Nephron progenitor cell (in vitro differentiated cells): ENCODE results near the gene BDNF.
A peak's percentile ranks its signal among the peaks of the same experiment; 100 is the strongest.

Experiments
- DNase-seq: peaks from one replicate; pipeline ENCODE4 v3.0.0; 2021
- H3K27ac Mint-ChIP-seq: 2 replicates; pipeline ENCODE4 v1.8.0; 2021; ENCODE audit warnings: mild to moderate bottlenecking, moderate library complexity, mixed read lengths
- H3K27me3 Mint-ChIP-seq: 2 replicates; pipeline ENCODE4 v1.8.0; 2021; ENCODE audit warnings: mild to moderate bottlenecking, low read depth, mixed read lengths; ENCODE audit not compliant: poor library complexity
- H3K36me3 Mint-ChIP-seq: 2 replicates; pipeline ENCODE4 v1.8.0; 2021; ENCODE audit warnings: low read depth, mixed read lengths
- H3K4me1 Mint-ChIP-seq: 2 replicates; pipeline ENCODE4 v1.8.0; 2021; ENCODE audit warnings: mixed read lengths
- H3K4me3 Mint-ChIP-seq: 2 replicates; pipeline ENCODE4 v1.8.0; 2021; ENCODE audit warnings: mild to moderate bottlenecking, moderate library complexity, mixed read lengths
- H3K9me3 Mint-ChIP-seq: 2 replicates; pipeline ENCODE4 v1.8.0; 2021; ENCODE audit warnings: mild to moderate bottlenecking, moderate library complexity, mixed read lengths
- CTCF ChIP-seq: fragments of 200-600 bp; sonication (generic); IDR thresholded peaks from 2 replicates; pipeline ENCODE4 v1.5.0; 2021; ENCODE audit warnings: antibody characterized with exemption

BDNF gene

DNA sequence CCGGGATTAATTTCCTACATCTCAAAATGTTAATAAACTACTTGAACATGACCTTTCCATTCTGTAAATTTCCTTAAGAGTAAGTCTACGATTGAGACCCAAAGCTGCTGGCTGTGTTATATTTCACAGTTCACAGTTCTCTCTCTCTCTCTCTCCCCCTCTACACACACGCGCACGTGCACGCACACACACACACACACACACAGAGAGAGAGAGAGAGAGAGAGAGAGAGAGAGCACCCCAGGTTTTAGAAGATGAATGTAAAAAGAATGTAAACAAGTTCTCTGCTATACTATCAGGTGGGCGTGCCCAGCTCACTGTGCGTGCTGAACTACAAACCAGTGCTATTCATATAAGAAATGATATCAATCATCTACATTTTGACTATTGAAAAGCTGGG lies 3.3 kb downstream of the BDNF start:
- peaks cover 53% of the 10 kb centered on the region for H3K4me1 Mint-ChIP-seq
- peak overlapping the region; percentile 91 for H3K4me3 Mint-ChIP-seq
- H3K36me3 Mint-ChIP-seq, result peaks cover 6% of the 10 kb centered on the region
- no peaks in the 10 kb centered on the region for H3K27me3 Mint-ChIP-seq
- peak overlapping the region; percentile 94 for H3K27ac Mint-ChIP-seq
- no peak for TF ChIP-seq CTCF
- DNase-seq, result no peak
- no peaks in the 10 kb centered on the region for H3K9me3 Mint-ChIP-seq

- peak overlapping the region; percentile 91 for H3K4me3 Mint-ChIP-seq
- H3K36me3 Mint-ChIP-seq, result peaks cover 6% of the 10 kb centered on the region
- no peaks in the 10 kb centered on the region for H3K27me3 Mint-ChIP-seq
- no peaks in the 10 kb centered on the region for H3K9me3 Mint-ChIP-seq
- no peak for TF ChIP-seq CTCF
- peaks cover 46% of the 10 kb centered on the region for H3K4me1 Mint-ChIP-seq
- H3K27ac Mint-ChIP-seq, result no peak overlapping the region
- DNase-seq, result no peak
These were observed 4.1 kb downstream of the BDNF start for GRCh38 chr11:27696115-27696514.

GRCh38 chr11:27694992-27695391 lies 5.3 kb downstream of the BDNF start:
- peak; percentile 48 for TF ChIP-seq CTCF
- Mint-ChIP-seq H3K4me1 (peaks cover 43% of the 10 kb centered on the region), H3K27ac (no peak overlapping the region), H3K27me3 (no peaks in the 10 kb centered on the region), H3K36me3 (peaks cover 6% of the 10 kb centered on the region), H3K4me3 (peak overlapping the region; percentile 91), H3K9me3 (no peaks in the 10 kb centered on the region)
- no peak for DNase-seq

- no peak for DNase-seq
- Mint-ChIP-seq H3K27me3 (no peaks in the 10 kb centered on the region), H3K4me3 (no peak overlapping the region), H3K27ac (peak overlapping the region; percentile 49), H3K4me1 (peaks cover 36% of the 10 kb centered on the region), H3K36me3 (peaks cover 15% of the 10 kb centered on the region), H3K9me3 (no peaks in the 10 kb centered on the region)
- no peak for TF ChIP-seq CTCF
These were observed 6.9 kb downstream of the BDNF start for GRCh38 chr11:27693398-27693797.

DNA sequence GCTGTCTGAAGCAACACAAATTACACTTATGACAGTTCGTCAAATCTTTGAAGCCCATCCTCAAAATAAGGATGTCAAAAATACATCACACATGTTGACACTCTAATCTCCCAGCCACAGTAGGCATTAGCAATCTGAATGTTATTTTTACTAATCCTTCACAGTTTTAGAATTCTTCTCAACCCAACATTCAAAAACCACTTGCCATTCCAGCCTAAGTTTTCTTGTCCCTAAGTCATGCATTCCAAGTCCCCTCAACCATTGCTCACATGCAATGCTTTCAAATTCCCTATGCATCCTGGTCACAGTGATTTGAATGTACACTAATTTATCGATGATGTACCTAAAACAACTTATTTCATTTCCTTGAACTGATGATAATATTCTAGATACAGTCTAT lies 7.5 kb downstream of the BDNF start:
- no peaks in the 10 kb centered on the region for H3K9me3 Mint-ChIP-seq
- peaks cover 18% of the 10 kb centered on the region for H3K36me3 Mint-ChIP-seq
- H3K27me3 Mint-ChIP-seq, result no peaks in the 10 kb centered on the region
- H3K4me1 Mint-ChIP-seq, result peaks cover 37% of the 10 kb centered on the region
- DNase-seq, result no peak
- no peak overlapping the region for H3K4me3 Mint-ChIP-seq
- H3K27ac Mint-ChIP-seq, result no peak overlapping the region
- TF ChIP-seq CTCF, result no peak

DNA sequence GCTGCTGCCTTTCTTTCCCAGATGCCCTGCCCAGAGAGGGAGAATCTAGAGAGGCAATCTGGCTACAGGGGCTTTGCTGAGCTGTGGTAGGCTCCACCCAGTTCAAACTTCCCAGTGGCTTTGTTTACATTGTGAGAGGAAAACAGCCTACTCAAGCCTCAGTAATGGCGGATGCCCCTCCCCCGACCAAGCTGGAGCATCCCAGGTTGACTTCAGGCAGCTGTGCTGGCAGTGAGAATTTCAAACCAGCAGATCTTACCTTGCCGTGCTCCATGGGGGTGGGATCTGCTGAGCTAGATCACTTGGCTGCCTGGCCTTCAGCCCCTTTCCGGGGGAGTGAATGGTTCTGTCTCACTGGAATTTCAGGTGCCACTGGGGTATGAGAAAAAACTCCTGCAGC lies 12.2 kb downstream of the BDNF start:
- Mint-ChIP-seq H3K27me3 (no peaks in the 10 kb centered on the region), H3K9me3 (peaks cover 45% of the 10 kb centered on the region), H3K4me3 (no peak overlapping the region), H3K4me1 (peaks cover 10% of the 10 kb centered on the region), H3K27ac (no peak overlapping the region), H3K36me3 (peaks cover 62% of the 10 kb centered on the region)
- DNase-seq, result peak; percentile 16
- TF ChIP-seq CTCF, result no peak
